ENCODE measurements around the gene CRY1. TPM values are rescaled to one million over a fixed set of nuclear protein-coding genes. Genes with fewer than 3 reads are reported as not detected.

CRY1 gene
- total RNA-seq, 6 experiments from 2014 or later, result 12.5 to 18.0 (median 16.1) TPM

GRCh38 chr12:107042801-107043200 is 50.5 kb downstream of the CRY1 start:
- no peak overlapping the region for H3K27ac Mint-ChIP-seq
- H3K36me3 Mint-ChIP-seq (ENCODE audit: low read depth), result 0 out of 2 replicates have a peak, but pooled peaks cover 4% of the 10 kb centered on the region
- DNase-seq, result no peak
- H3K4me1 Mint-ChIP-seq (ENCODE audit: low read depth), result no peaks in the 10 kb centered on the region
- H3K4me3 Mint-ChIP-seq, result no peak overlapping the region
- TF ChIP-seq CTCF (IDR thresholded peaks at IDR 0.05), result no peak
- H3K9me3 Mint-ChIP-seq, result no peaks in the 10 kb centered on the region
- peaks cover 2% of the 10 kb centered on the region; the same call in 1 of the 2 replicates for H3K27me3 Mint-ChIP-seq (ENCODE audit: insufficient read depth)

GRCh38 chr12:107035733-107036132 is 57.6 kb downstream of the CRY1 start:
- H3K36me3 Mint-ChIP-seq (ENCODE audit: low read depth), result no peaks in the 10 kb centered on the region
- no peak for DNase-seq
- H3K4me3 Mint-ChIP-seq, result no peak overlapping the region
- no peak for TF ChIP-seq CTCF (IDR thresholded peaks at IDR 0.05)
- peaks cover 2% of the 10 kb centered on the region; the same call in 1 of the 2 replicates for H3K27me3 Mint-ChIP-seq (ENCODE audit: insufficient read depth)
- H3K27ac Mint-ChIP-seq, result no peak overlapping the region
- H3K9me3 Mint-ChIP-seq, result no peaks in the 10 kb centered on the region
- H3K4me1 Mint-ChIP-seq (ENCODE audit: low read depth), result no peaks in the 10 kb centered on the region; the same call in 1 of the 2 replicates

- Mint-ChIP-seq H3K4me3 (no peak overlapping the region), H3K36me3 (ENCODE audit: low read depth) (no peaks in the 10 kb centered on the region), H3K4me1 (ENCODE audit: low read depth) (no peaks in the 10 kb centered on the region; the same call in 1 of the 2 replicates), H3K27ac (no peak overlapping the region), H3K27me3 (ENCODE audit: insufficient read depth) (peaks cover 2% of the 10 kb centered on the region; the same call in 1 of the 2 replicates), H3K9me3 (no peaks in the 10 kb centered on the region)
- DNase-seq, result no peak
- TF ChIP-seq CTCF (IDR thresholded peaks at IDR 0.05), result no peak
Measured at GRCh38 chr12:107033758-107034739, 59.3 kb downstream of the CRY1 start.

GRCh38 chr12:107032266-107032665 is 61.1 kb downstream of the CRY1 start:
- H3K27ac Mint-ChIP-seq, result no peak overlapping the region; the same call in 1 of the 2 replicates
- DNase-seq, result no peak
- no peak for TF ChIP-seq CTCF (IDR thresholded peaks at IDR 0.05)
- H3K4me3 Mint-ChIP-seq, result no peak overlapping the region
- H3K9me3 Mint-ChIP-seq, result no peaks in the 10 kb centered on the region
- no peaks in the 10 kb centered on the region for H3K36me3 Mint-ChIP-seq (ENCODE audit: low read depth)
- H3K27me3 Mint-ChIP-seq (ENCODE audit: insufficient read depth), result no peaks in the 10 kb centered on the region
- peaks cover 14% of the 10 kb centered on the region for H3K4me1 Mint-ChIP-seq (ENCODE audit: low read depth)

GRCh38 chr12:107031061-107031460 is 62.3 kb downstream of the CRY1 start:
- Mint-ChIP-seq H3K27ac (no peak overlapping the region), H3K4me3 (no peak overlapping the region), H3K36me3 (ENCODE audit: low read depth) (no peaks in the 10 kb centered on the region), H3K4me1 (ENCODE audit: low read depth) (peaks cover 21% of the 10 kb centered on the region), H3K27me3 (ENCODE audit: insufficient read depth) (no peaks in the 10 kb centered on the region), H3K9me3 (no peaks in the 10 kb centered on the region)
- no peak for DNase-seq
- no peak for TF ChIP-seq CTCF (IDR thresholded peaks at IDR 0.05)

All from HFFc6 (cell line).